Stomach (tissue), 9 donors: ENCODE measurements around the gene ATXN3L. TPM values are rescaled to one million over a fixed set of nuclear protein-coding genes. Genes with fewer than 3 reads are reported as not detected.
"Not testable (repeated sequence)": the region's sequence is repeated elsewhere in the genome, so short reads cannot be mapped to it uniquely, and the experiment has no call there.

Experiments
- DNase-seq, 2 donors: peaks; one replicate each; pipeline versions ENCODE4 v3.0.0 to v3.0.0-alpha.2; 2013 to 2019
- H3K27ac ChIP-seq, 5 donors: fragments of 200-600 bp in 4 of 5; sonication (generic) in 4 of 5; one replicate each; pipeline ENCODE4 v1.5.1; 2013 to 2019; ENCODE audit warnings: mild to moderate bottlenecking in 1 of 5, moderate library complexity in 1 of 5
- H3K27me3 ChIP-seq, 3 donors: fragments of 200-600 bp; sonication (generic); one replicate each; pipeline ENCODE4 v1.5.1; 2017 to 2019; ENCODE audit warnings: mixed run types in 1 of 3
- H3K36me3 ChIP-seq, 4 donors: fragments of 200-600 bp; sonication (generic); 1 replicate in 3 of 4; 2 replicates in 1 of 4; pipeline ENCODE4 v1.5.1; 2016 to 2019
- H3K4me1 ChIP-seq, 4 donors: fragments of 200-600 bp; sonication (generic); one replicate each; pipeline ENCODE4 v1.5.1; 2016 to 2019
- H3K4me3 ChIP-seq, 4 donors: fragments of 200-600 bp; sonication (generic) in 3 of 4; one replicate each; pipeline ENCODE4 v1.5.1; 2016 to 2019; ENCODE audit warnings: mild to moderate bottlenecking in 1 of 4
- H3K9me3 ChIP-seq, 4 donors: fragments of 200-600 bp; sonication (generic); one replicate each; pipeline ENCODE4 v1.5.1; 2016 to 2019
- CTCF ChIP-seq, 7 experiments: fragments of 450-650 bp in 4 of 7; fragments of 200-600 bp in 3 of 7; sonication (generic) in 3 of 7; IDR thresholded peaks; one replicate each; pipeline ENCODE4 v1.5.1; 2016 to 2019; ENCODE audit warnings: antibody characterized with exemption in 7 of 7, control low read depth in 2 of 7, mild to moderate bottlenecking in 1 of 7
- EP300 ChIP-seq: sonication (generic); formaldehyde crosslinking; IDR thresholded peaks from one replicate; pipeline ENCODE4 v1.6.1; 2017; ENCODE audit warnings: antibody characterized with exemption
- POLR2A ChIP-seq, 4 donors: fragments of 450-650 bp; IDR thresholded peaks; one replicate each; pipeline ENCODE4 v1.6.1; 2016; ENCODE audit warnings: antibody characterized with exemption in 4 of 4, control low read depth in 2 of 4, mild to moderate bottlenecking in 1 of 4, moderate library complexity in 1 of 4
- POLR2AphosphoS5 ChIP-seq, 3 donors: sonication (generic); formaldehyde crosslinking; IDR thresholded peaks; one replicate each; pipeline ENCODE4 v1.6.1; 2016; ENCODE audit warnings: antibody characterized with exemption in 3 of 3
- WGBS, 5 donors: extraction: QIAGEN DNeasy Blood & Tissue Kit in 3 of 5; methylation state at CpG; one replicate each; pipeline versions ENCODE4 v1.1.5 to v1.1.7; 2013 to 2018; 5-methylcytosine and 5-hydroxymethylcytosine counted together
- intact Hi-C: fragments of 100-400 bp; cut with DNase I; formaldehyde crosslinking; loops from one replicate; pipeline ENCODE4 v1.15.1; 2023; ENCODE audit warnings: low total_unique reads
- polyA plus RNA-seq, 3 donors: library from polyadenylated mRNA; stranded (reverse); fragments of 200-250 nt; gene quantifications; one replicate each; pipeline ENCODE4 v1.2.3, GENCODE V29; 2013
- total RNA-seq, 5 donors: library from RNA; depleted of rRNA; stranded (reverse); fragments of >200 nt; gene quantifications; one replicate each; pipeline versions ENCODE4 v1.1.0 to v1.2.3, GENCODE V29; 2014 to 2016
- donor health status: healthy with polysubstance abuse.
- donor health status: Bipolar disorder and iron deficiency.
- donor health status: healthy.

The ATXN3L gene
- total and polyA plus RNA-seq, 8 donors = not detected

- Histone ChIP-seq H3K27me3 (no peaks in the 10 kb centered on the region), H3K9me3 (no peaks in the 10 kb centered on the region), H3K36me3 (no peaks in the 10 kb centered on the region), H3K4me3 (no peak overlapping the region), H3K4me1 (no peaks in the 10 kb centered on the region), H3K27ac (no peak overlapping the region)
- TF ChIP-seq POLR2A (IDR thresholded peaks at IDR 0.05) = no peak
- no peak for TF ChIP-seq POLR2AphosphoS5 (IDR thresholded peaks at IDR 0.05)
- TF ChIP-seq CTCF (IDR thresholded peaks at IDR 0.05) = no peak
- no peak for TF ChIP-seq EP300
- intact Hi-C loops = no loop called here
- DNase-seq = no peak
- WGBS, 5 donors = 82 to 97% (median 92%) methylated on average over 3 of the region's 3 CpGs
Observed at GRCh38 chrX:13309631-13310030, 10.2 kb downstream of the ATXN3L start.

- Histone ChIP-seq H3K27ac (no peak overlapping the region), H3K4me3 (no peak overlapping the region), H3K4me1 (no peaks in the 10 kb centered on the region), H3K9me3 (no peaks in the 10 kb centered on the region), H3K36me3 (no peaks in the 10 kb centered on the region), H3K27me3 (no peaks in the 10 kb centered on the region)
- 76 to 92% (median 78%) methylated on average over 2 of the region's 2 CpGs for WGBS, 5 donors
- DNase-seq = no peak
- TF ChIP-seq POLR2AphosphoS5 (IDR thresholded peaks at IDR 0.05) = no peak
- no peak for TF ChIP-seq POLR2A (IDR thresholded peaks at IDR 0.05)
- no peak for TF ChIP-seq EP300
- TF ChIP-seq CTCF (IDR thresholded peaks at IDR 0.05) = no peak
- intact Hi-C loops = no loop called here
Observed at GRCh38 chrX:13307041-13307440, 12.8 kb downstream of the ATXN3L start.

GRCh38 chrX:13305108-13305507 lies 14.7 kb downstream of the ATXN3L start:
- H3K36me3 ChIP-seq = no peaks in the 10 kb centered on the region
- TF ChIP-seq POLR2AphosphoS5 (IDR thresholded peaks at IDR 0.05) = no peak
- no peak for TF ChIP-seq EP300
- no peak for TF ChIP-seq POLR2A (IDR thresholded peaks at IDR 0.05)
- TF ChIP-seq CTCF (IDR thresholded peaks at IDR 0.05) = no peak
- no peaks in the 10 kb centered on the region for H3K4me1 ChIP-seq
- H3K9me3 ChIP-seq = no peaks in the 10 kb centered on the region
- H3K4me3 ChIP-seq = no peak overlapping the region
- intact Hi-C loops = no loop called here
- WGBS, 5 donors = 69 to 84% (median 82%) methylated on average over 2 of the region's 2 CpGs
- no peak for DNase-seq
- no peaks in the 10 kb centered on the region for H3K27me3 ChIP-seq
- no peak overlapping the region for H3K27ac ChIP-seq

- no peak for DNase-seq
- Histone ChIP-seq H3K27ac (no peak overlapping the region), H3K27me3 (no peaks in the 10 kb centered on the region), H3K36me3 (no peaks in the 10 kb centered on the region), H3K4me1 (no peaks in the 10 kb centered on the region), H3K4me3 (no peak overlapping the region), H3K9me3 (no peaks in the 10 kb centered on the region)
- TF ChIP-seq POLR2AphosphoS5 (IDR thresholded peaks at IDR 0.05) = no peak
- no peak for TF ChIP-seq POLR2A (IDR thresholded peaks at IDR 0.05)
- no peak for TF ChIP-seq EP300
- TF ChIP-seq CTCF (IDR thresholded peaks at IDR 0.05) = no peak
- intact Hi-C loops = no loop called here
- WGBS, 5 donors = 83 to 97% (median 88%) methylated on average over 3 of the region's 3 CpGs
Observed at GRCh38 chrX:13304052-13304451, 15.8 kb downstream of the ATXN3L start.

- H3K27ac ChIP-seq, H3K27me3 ChIP-seq, H3K4me1 ChIP-seq, H3K4me3 ChIP-seq, H3K36me3 ChIP-seq, intact Hi-C loops, H3K9me3 ChIP-seq, DNase-seq: not testable (repeated sequence)
- 63 to 93% (median 90%) methylated on average over 2 of the region's 2 CpGs for WGBS, 5 donors
Observed at GRCh38 chrX:13303248-13303647, 16.6 kb downstream of the ATXN3L start.
